Measurements from ENCODE around the gene TFF2.

DNA sequence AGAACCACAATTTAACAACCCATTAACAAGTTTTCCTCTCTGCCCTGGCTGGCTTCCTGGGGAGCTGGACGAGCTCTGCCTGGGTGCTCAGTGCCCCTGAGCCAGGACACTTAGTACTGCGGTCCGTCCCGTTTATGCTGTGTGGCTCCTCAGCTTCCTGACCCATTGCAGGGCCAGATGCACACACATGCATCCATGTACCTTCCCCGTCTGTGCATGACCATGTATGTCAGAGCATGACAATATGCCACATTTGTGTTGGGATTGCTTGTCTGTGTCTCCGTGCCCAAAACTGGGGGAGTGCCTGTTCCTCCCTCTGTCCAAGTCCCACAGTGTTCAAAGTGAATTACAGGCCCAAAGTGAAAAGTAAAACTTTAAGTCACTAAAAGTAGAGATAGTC, 25.9 kb downstream of the TFF2 start:
- TF ChIP-seq, protein P1, sequence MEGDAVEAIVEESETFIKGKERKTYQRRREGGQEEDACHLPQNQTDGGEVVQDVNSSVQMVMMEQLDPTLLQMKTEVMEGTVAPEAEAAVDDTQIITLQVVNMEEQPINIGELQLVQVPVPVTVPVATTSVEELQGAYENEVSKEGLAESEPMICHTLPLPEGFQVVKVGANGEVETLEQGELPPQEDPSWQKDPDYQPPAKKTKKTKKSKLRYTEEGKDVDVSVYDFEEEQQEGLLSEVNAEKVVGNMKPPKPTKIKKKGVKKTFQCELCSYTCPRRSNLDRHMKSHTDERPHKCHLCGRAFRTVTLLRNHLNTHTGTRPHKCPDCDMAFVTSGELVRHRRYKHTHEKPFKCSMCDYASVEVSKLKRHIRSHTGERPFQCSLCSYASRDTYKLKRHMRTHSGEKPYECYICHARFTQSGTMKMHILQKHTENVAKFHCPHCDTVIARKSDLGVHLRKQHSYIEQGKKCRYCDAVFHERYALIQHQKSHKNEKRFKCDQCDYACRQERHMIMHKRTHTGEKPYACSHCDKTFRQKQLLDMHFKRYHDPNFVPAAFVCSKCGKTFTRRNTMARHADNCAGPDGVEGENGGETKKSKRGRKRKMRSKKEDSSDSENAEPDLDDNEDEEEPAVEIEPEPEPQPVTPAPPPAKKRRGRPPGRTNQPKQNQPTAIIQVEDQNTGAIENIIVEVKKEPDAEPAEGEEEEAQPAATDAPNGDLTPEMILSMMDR (IDR thresholded peaks at IDR 0.05; ENCODE audit: low read depth, low read length): no peak
- no peak for TF ChIP-seq EZH2phosphoT487 (IDR thresholded peaks at IDR 0.05; ENCODE audit: low read depth)
